ENCODE data around the gene ECHDC3.

- TF ChIP-seq POLR2AphosphoS5 (IDR thresholded peaks at IDR 0.05) (no peak), CTCF (IDR thresholded peaks at IDR 0.05) (no peak), EP300 (IDR thresholded peaks at IDR 0.05) (no peak)
Measured at GRCh38 chr10:11799736-11800080, 57.5 kb downstream of the ECHDC3 start.

Data from esophagus muscularis mucosa (tissue), 4 donors.